Measurements from ENCODE around the gene FITM1.

GRCh38 chr14:24080888-24081738 lies 49.3 kb upstream of the FITM1 start:
- no peak for TF ChIP-seq CTCF (IDR thresholded peaks at IDR 0.05)
- TF ChIP-seq POLR2A (IDR thresholded peaks at IDR 0.05), result no peak
- no peak for TF ChIP-seq EP300 (IDR thresholded peaks at IDR 0.05)
